DLD1 (cell line): ENCODE measurements around the gene KRT15.

ENCODE experiments used
- in situ Hi-C: cut with HindIII; loops from 2 replicates; pipeline ENCODE4 v1.10.0; 2017; ENCODE audit warnings: low sequenced_read_pairs

KRT15 gene

GRCh38 chr17:41484920-41485904 is 33.5 kb downstream of the KRT15 start:
- in situ Hi-C loops: no loop called here

GRCh38 chr17:41483991-41484826 is 34.5 kb downstream of the KRT15 start:
- in situ Hi-C loops: no loop called here

GRCh38 chr17:41483531-41483930 is 35.2 kb downstream of the KRT15 start:
- in situ Hi-C loops: no loop called here

DNA sequence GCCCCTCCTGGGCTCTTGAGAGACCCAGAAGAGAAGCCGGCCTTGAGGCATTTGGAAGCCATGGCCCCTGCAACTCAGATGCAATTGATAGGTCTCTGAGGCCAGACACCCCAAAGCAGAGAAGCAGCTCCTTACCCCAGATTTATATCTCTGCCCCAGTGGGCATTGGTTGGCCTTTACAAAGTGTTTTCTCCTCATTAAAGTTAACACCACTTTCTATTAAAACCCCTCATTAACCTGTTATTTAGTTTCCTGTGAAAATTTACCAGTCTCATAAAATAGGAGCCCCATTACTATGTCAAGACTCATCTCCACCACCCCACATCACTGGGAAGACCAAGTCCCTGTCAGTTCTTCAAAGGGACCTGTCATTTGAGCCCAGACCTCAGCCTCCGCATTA is 37.7 kb downstream of the KRT15 start, which contains the start of gene KRT35:
Gene KRT35 (minus strand): TSS at position 116 of the 400 bp plus-strand sequence. CDS start 54 bp downstream, at position 62.
- in situ Hi-C loops: no loop called here

GRCh38 chr17:41480581-41480980 is 38.1 kb downstream of the KRT15 start:
- in situ Hi-C loops: no loop called here

DNA sequence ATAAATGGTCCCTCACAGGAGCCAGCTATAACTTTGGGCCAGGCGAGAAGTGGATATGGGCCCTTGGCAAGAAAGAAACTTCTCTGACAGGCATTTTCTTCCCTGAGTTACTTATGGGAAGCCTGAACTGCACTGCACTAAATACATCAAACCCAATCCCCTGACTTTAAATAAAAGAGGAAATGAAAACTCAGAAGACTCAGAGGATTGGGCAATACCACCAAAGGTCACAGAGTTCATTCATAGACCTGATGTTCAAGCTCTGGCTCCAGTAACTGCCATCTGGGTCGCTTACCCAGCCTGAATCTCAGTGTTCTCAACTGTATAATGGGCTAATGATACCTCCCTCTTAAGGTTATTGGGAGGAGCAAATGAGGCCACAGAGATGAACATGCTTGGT is 38.6 kb downstream of the KRT15 start:
- in situ Hi-C loops: no loop called here

DNA sequence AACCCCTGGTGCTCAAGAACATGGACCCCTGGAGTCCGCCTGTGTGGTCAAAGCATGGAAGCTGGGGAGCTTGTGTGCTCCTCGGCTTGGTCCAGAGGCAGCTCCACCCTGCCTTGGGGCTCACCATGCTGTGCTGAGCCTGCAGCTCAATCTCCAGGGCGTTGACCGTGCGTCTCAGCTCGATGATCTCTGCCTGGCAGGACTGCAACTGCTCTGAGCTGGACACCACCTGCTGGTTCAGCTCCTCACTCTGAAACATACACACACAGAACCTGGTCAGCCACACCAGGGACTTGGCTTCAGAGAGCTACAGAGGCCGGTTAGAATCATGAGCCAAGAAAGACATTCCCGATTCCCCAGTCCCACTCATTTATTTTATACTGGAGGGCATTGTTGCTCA is 40.5 kb downstream of the KRT15 start:
- in situ Hi-C loops: no loop called here

GRCh38 chr17:41476866-41477815 is 41.5 kb downstream of the KRT15 start:
- in situ Hi-C loops: no loop called here

- in situ Hi-C loops: no loop called here
These were observed 43.3 kb downstream of the KRT15 start for GRCh38 chr17:41475421-41475820.

DNA sequence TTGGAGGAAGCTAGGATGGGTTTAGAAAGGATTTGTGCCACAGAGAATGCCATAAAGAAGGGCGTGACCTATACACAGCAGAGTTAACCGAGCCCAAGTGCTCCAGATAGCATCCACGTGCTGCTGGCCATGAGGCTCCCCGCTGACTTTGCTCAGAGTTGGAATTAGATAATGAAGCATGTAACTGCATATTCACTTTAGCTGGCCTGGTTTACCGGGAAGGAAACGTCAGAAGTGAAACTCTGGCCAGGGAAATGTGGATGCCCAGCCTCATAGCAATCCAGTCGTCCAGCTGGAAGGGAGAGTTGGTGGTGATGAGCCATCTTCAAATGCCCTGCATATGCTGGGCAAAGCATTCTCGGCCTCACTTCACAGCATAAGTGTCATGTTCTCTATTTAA is 43.8 kb downstream of the KRT15 start:
- in situ Hi-C loops: no loop called here

DNA sequence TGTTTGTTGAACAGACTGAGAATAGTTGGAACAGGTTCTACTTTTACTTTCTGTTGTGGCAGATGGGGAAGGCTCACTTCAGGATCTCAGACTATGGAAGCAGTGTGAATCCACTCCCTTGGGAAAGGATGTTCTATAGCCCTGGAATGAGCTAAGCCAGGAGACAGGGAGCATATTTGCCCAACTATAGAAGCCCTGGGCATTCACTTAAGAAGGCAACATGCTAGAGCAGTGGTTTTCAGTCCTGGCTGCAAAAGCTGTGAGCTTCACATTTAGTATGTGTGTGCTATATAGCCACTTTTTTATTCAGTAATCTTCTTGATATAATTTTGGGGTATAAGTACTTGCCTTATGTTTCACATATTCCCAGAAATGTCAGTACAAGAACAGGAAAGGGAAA is 50.3 kb downstream of the KRT15 start:
- in situ Hi-C loops: no loop called here

DNA sequence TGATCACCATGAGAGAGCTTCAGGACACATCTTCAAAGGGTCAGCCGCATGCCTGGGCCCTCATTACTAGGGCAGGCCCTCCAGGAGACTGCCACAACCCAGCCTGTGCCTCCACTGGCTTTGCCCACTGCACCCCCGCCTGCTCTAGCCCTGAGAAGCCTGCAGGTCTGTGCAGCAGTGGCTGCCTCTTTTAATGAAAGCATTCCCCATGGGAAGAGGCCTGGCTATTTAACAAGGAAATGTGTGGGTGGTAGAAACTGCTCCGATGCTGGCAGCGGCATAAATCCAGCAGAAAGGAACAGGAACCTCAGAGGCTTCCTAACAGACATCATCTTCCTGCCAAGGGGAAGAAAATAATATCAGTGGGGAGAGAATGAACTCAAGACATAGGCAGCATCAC is 51.1 kb downstream of the KRT15 start:
- in situ Hi-C loops: no loop called here

- in situ Hi-C loops: no loop called here
These were observed 51.7 kb downstream of the KRT15 start, which contains the start of gene KRT32 for GRCh38 chr17:41466988-41467387. Gene KRT32, minus strand, starts transcription at chr17:41467386. Its CDS starts 61 bp downstream, at chr17:41467325.

DNA sequence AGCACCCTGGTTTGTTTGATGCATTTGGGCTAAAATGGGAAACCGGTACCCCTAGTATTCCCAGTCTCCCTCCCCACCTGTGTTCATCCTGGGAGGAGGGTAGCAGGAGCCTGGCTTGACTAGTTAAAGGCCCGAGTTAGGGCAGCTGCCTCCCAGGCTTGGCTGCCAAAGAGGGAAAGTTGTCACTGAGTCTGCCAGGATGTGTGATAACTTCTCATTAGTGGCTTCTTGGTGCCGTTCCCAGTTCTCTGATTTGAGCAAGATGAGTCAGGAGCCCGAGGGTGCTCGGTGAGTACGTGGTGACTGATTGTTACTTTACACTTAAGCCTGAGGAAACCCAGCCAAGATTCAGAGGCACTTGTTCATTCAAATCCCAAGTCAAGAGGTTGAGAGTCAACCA is 54.0 kb downstream of the KRT15 start:
- in situ Hi-C loops: no loop called here

GRCh38 chr17:41464173-41464572 is 54.5 kb downstream of the KRT15 start:
- in situ Hi-C loops: no loop called here

DNA sequence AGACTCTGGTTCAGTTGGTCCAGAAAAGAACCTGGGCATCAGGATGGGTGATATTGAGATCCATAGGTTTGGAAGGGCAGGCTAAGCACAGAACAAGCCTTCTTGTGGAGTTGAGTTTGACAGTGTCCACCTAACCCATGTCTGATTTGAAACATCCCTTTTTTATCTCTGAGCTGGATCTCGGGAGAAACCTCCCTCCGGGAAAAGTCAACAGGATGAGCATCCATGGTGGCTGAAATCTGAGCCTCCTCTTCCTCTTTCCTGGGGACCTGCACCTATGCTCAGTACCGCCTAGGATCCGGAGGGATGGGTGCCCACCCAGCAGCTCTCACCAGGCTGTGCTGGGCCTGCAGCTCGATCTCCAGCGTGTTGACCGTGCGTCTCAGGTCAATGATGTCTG is 54.9 kb downstream of the KRT15 start:
- in situ Hi-C loops: no loop called here
